Esophagus squamous epithelium (tissue), 4 donors: Measurements from ENCODE around the gene IL3RA.

Source experiments
- CTCF ChIP-seq, 6 experiments: fragments of 450-650 bp in 4 of 6; fragments of 200-600 bp in 2 of 6; sonication (generic) in 2 of 6; IDR thresholded peaks; one replicate each; pipeline ENCODE4 v1.5.1; 2016 to 2019; ENCODE audit warnings: antibody characterized with exemption in 6 of 6, mild to moderate bottlenecking in 4 of 6, moderate library complexity in 4 of 6
- POLR2A ChIP-seq, 4 donors: fragments of 450-650 bp; IDR thresholded peaks; one replicate each; pipeline ENCODE4 v1.6.1; 2017; ENCODE audit warnings: antibody characterized with exemption in 4 of 4, mild to moderate bottlenecking in 4 of 4, moderate library complexity in 3 of 4

DNA sequence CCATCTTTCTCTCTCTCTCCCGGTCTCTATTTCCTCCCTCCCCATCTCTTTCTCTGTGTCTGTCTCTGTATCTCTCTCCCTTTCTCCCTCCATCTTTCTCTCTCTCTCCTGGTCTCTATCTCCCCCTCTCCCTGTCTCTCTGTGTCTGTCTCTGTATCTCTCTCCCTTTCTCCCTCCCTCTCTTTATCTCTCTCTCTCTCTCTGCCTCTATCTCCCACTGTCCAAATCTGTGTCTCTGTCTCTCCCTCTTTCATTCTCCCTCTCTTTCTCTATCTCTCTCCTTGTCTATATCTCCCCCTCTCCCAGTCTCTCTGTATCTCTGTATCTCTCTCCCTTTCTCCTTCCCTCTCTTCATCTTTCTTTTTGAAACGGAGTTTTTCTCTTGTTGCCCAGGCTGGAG lies 23.6 kb downstream of the IL3RA start:
- TF ChIP-seq POLR2A (IDR thresholded peaks at IDR 0.05) (no peak), CTCF (IDR thresholded peaks at IDR 0.05) (no peak)
